OCI-LY7 (cell line): ENCODE data around the gene STAC3. TPM values are rescaled to one million over a fixed set of nuclear protein-coding genes. Genes with fewer than 3 reads are reported as not detected.

ENCODE experiments used
- BruUV-seq: library from RNA; stranded (reverse); fragments of 400-500 nt; replicated peaks from 2 replicates; lab custom pipeline; 2021; lab: Mats Ljungman, UMichigan
- CTCF ChIA-PET: fragments of 300-600 bp; sonication (Branson Sonifier 250); formaldehyde crosslinking; loops from one replicate; lab custom pipeline; 2022; ENCODE audit warnings: antibody characterized with exemption; ENCODE audit not compliant: unreplicated experiment; lab: Charles Lee
- POLR2A ChIA-PET: fragments of 300-600 bp; sonication (Branson Sonifier 250); formaldehyde crosslinking; loops from one replicate; lab custom pipeline; 2022; ENCODE audit warnings: antibody characterized with exemption; lab: Charles Lee
- DNase-seq: peaks from one replicate; pipeline ENCODE4 v3.0.0-alpha.2; 2015; ENCODE audit warnings: low spot score
- H2AFZ ChIP-seq: fragments of 200-600 bp; sonication (generic), shearing (Covaris generic); 2 replicates; pipeline ENCODE4 v1.6.1; 2014; ENCODE audit warnings: mild to moderate bottlenecking, antibody characterized with exemption, low read length, moderate library complexity
- H3K27ac ChIP-seq: fragments of 200-600 bp; sonication (generic); 2 replicates; pipeline ENCODE4 v1.5.1; 2014; ENCODE audit warnings: mixed run types, low read depth, mild to moderate bottlenecking, moderate library complexity, low read length, inconsistent platforms; ENCODE audit not compliant: poor library complexity, severe bottlenecking
- H3K36me3 ChIP-seq: fragments of 200-600 bp; sonication (generic); 2 replicates; pipeline ENCODE4 v1.6.1; 2014; ENCODE audit warnings: mild to moderate bottlenecking, antibody characterized with exemption, low read length, moderate library complexity, mixed read lengths; ENCODE audit not compliant: insufficient read depth
- H3K4me1 ChIP-seq: fragments of 200-600 bp; sonication (generic); 2 replicates; pipeline ENCODE4 v1.5.1; 2014; ENCODE audit warnings: mild to moderate bottlenecking, low read length; ENCODE audit not compliant: insufficient read depth, poor library complexity, severe bottlenecking
- H3K4me2 ChIP-seq: fragments of 200-600 bp; sonication (generic); 2 replicates; pipeline ENCODE4 v1.6.1; 2014; ENCODE audit warnings: mild to moderate bottlenecking, low read length
- H3K4me3 ChIP-seq: fragments of 200-600 bp; sonication (generic); 2 replicates; pipeline ENCODE4 v1.5.1; 2014; ENCODE audit warnings: mild to moderate bottlenecking, low read depth, low read length; ENCODE audit not compliant: poor library complexity, severe bottlenecking
- H3K79me2 ChIP-seq: fragments of 200-600 bp; sonication (generic); 2 replicates; pipeline ENCODE4 v1.6.1; 2016; ENCODE audit warnings: low read depth, mild to moderate bottlenecking, low read length, moderate library complexity, mixed read lengths; ENCODE audit not compliant: insufficient read depth
- H3K9me2 ChIP-seq: fragments of 200-600 bp; sonication (generic); 2 replicates; pipeline ENCODE4 v1.6.1; 2016; ENCODE audit warnings: mild to moderate bottlenecking, low read length, mixed read lengths; ENCODE audit not compliant: insufficient read depth
- H3K9me3 ChIP-seq: fragments of 200-600 bp; sonication (generic); 2 replicates; pipeline ENCODE4 v1.6.1; 2014; ENCODE audit warnings: mild to moderate bottlenecking, mixed run types, low read length, mixed read lengths
- H4K20me1 ChIP-seq: fragments of 200-600 bp; sonication (generic); 2 replicates; pipeline ENCODE4 v1.6.1; 2014; ENCODE audit warnings: mild to moderate bottlenecking, antibody characterized with exemption, low read length, moderate library complexity, mixed read lengths; ENCODE audit not compliant: insufficient read depth
- CTCF ChIP-seq: fragments of 200-600 bp; sonication (generic); conservative IDR thresholded peaks from 2 replicates; pipeline ENCODE4 v1.5.1; 2014; ENCODE audit warnings: mild to moderate bottlenecking, antibody characterized with exemption, low read length, moderate library complexity, mixed read lengths
- EZH2phosphoT487 ChIP-seq: fragments of 200-600 bp; sonication (generic); IDR thresholded peaks from 2 replicates; pipeline ENCODE4 v1.6.1; 2018; ENCODE audit warnings: low read depth, borderline replicate concordance, mild to moderate bottlenecking, mixed run types, antibody characterized with exemption, low read length, moderate library complexity, mixed read lengths
- intact Hi-C: fragments of 100-400 bp; cut with micrococcal nuclease; formaldehyde crosslinking; loops from one replicate; pipeline ENCODE4 v1.10.0; 2022; ENCODE audit not compliant: unreplicated experiment
- total RNA-seq, 2 experiments: library from RNA; depleted of rRNA in 1 of 2; stranded (reverse); fragments of >200 nt in 1 of 2; shearing (Covaris generic) in 1 of 2; gene quantifications; 2 replicates each; pipeline ENCODE4 v1.2.3, GENCODE V29; 2014 to 2022

Gene STAC3
- total RNA-seq, 2 experiments from 2014 or later: 1.4 to 6.8 TPM

DNA sequence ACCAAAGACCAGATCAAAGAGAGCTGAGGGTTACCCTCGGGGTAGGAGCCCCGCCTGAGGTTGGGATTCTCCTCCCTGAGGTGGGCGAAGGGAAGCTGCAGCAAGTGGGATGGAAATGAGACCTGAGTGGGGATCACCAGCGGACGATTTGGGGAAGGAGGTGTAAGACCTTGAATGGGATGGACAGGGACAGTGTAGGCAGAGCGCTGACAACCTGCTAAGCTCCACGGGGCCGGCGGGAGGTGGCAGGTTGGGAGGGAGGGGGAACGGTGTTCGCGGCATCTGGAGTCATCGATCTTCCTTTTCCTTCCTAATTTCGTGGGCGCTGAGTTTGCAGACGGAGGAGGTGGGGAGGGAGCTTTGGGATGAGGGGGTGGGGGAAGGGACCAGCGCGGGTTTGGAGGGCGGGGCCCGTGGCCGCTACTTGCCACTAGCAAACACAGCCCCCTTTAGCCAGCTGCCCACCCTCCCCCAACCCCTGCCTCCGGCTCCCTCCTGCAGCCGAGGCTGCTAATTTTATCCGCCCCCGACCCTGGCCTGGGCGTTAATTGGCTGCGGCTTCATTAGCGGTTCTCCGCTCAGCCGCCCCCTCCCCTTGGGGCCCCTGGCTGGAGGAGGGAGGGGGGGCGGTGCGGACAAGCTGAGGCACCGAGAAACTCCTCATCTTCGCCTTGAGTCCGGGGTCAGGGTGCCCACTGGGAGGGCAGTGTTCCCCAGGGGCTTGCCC is 24.2 kb downstream of the STAC3 start:
- intact Hi-C loops: no loop called here
- Histone ChIP-seq H4K20me1 (peaks cover 6% of the 10 kb centered on the region; the same call in 1 of the 2 replicates), H3K9me2 (no peaks in the 10 kb centered on the region), H3K4me1 (peaks cover 60% of the 10 kb centered on the region), H3K79me2 (peaks cover 22% of the 10 kb centered on the region), H3K27ac (peak overlapping the region; percentile 36), H2AFZ (peak overlapping the region; percentile 65), H3K4me3 (peak overlapping the region; percentile 56), H3K36me3 (peaks cover 16% of the 10 kb centered on the region), H3K4me2 (peak overlapping the region; percentile 88), H3K9me3 (no peaks in the 10 kb centered on the region)
- no peak for TF ChIP-seq CTCF
- no peak for TF ChIP-seq EZH2phosphoT487
- ChIA-PET CTCF (interaction anchor here (0.6 to 1.2 kb wide), 4 partner anchors 11 to 16 kb away, joined by 3 to 4 read pairs (median 4); no protein-coding TSS in a partner anchor), POLR2A (interaction anchor here (0.7 to 3.1 kb wide), 7 partner anchors 9 to 288 kb away, joined by 3 to 19 read pairs (median 7); partner anchors contain the start of gene NXPH4)
- DNase-seq: peak; percentile 47
- no TSS peak for BruUV-seq

DNA sequence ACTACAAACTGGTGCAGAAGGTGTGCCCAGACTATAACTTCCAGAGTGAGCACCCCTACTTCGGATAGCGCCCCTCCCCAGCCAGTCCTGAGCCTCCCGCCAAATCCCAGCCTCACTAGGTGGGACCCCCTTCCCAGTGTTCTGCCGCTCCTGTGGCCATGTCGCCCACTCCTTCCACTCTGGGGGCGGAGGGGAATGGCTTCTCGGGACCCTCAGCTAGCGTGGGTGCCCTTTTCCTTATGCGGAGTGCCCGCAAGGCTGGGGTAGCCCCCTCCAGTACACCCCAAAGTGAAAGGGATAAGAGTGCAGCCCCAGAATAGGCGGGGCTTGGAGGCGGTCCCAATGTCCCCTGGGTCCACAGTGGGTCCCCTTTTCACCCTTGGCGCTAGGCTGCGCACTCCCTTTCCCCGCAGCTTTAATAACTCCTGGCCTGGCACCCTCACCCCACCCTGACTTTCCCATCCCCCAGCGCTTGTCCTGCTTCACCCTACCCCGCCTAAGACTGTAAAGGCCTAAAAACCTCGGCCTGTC is 25.2 kb downstream of the STAC3 start:
- BruUV-seq: no TSS peak
- H3K4me2 ChIP-seq: peak overlapping the region; percentile 88
- H3K9me3 ChIP-seq: no peaks in the 10 kb centered on the region
- H3K27ac ChIP-seq: peak overlapping the region; percentile 21
- peak overlapping the region; percentile 6 for H3K4me3 ChIP-seq
- ChIA-PET POLR2A (interaction anchor here (2.5 to 3.1 kb wide), 2 partner anchors 13 to 16 kb away, joined by 17 to 19 read pairs; no protein-coding TSS in a partner anchor), CTCF (interaction anchor here (0.5 to 1.2 kb wide), 2 partner anchors 12 kb away, joined by 3 to 4 read pairs; no protein-coding TSS in a partner anchor)
- peaks cover 52% of the 10 kb centered on the region for H3K4me1 ChIP-seq
- H3K9me2 ChIP-seq: no peaks in the 10 kb centered on the region
- H3K36me3 ChIP-seq: peaks cover 6% of the 10 kb centered on the region
- no peak for TF ChIP-seq EZH2phosphoT487
- no peak for TF ChIP-seq CTCF
- DNase-seq: no peak
- peaks cover 13% of the 10 kb centered on the region for H3K79me2 ChIP-seq
- H4K20me1 ChIP-seq: no peaks in the 10 kb centered on the region
- H2AFZ ChIP-seq: peak overlapping the region; percentile 65; the same call in 1 of the 2 replicates
- intact Hi-C loops: no loop called here
